GM23248 (cell line): ENCODE results near the gene TRAP1. TPM values are rescaled to one million over a fixed set of nuclear protein-coding genes. Genes with fewer than 3 reads are reported as not detected.

Experiments
- DNase-seq: peaks from one replicate; pipeline ENCODE4 v3.0.0-alpha.2; 2015
- H2AFZ ChIP-seq: fragments of 200-600 bp; sonication (generic); 2 replicates; pipeline ENCODE4 v1.6.1; 2016; ENCODE audit warnings: antibody characterized with exemption
- H3F3A ChIP-seq: fragments of 200-600 bp; sonication (generic); 2 replicates; pipeline ENCODE4 v1.6.1; 2016; ENCODE audit warnings: mild to moderate bottlenecking, antibody characterized with exemption, mixed run types; ENCODE audit not compliant: insufficient read depth
- H3K27ac ChIP-seq: fragments of 200-600 bp; sonication (generic); 2 replicates; pipeline ENCODE4 v1.5.1; 2016; ENCODE audit warnings: mild to moderate bottlenecking
- H3K27me3 ChIP-seq: fragments of 200-600 bp; sonication (generic); replicated peaks from 2 replicates; pipeline ENCODE4 v1.6.1; 2016; ENCODE audit warnings: mild to moderate bottlenecking; ENCODE audit not compliant: insufficient read depth
- H3K36me3 ChIP-seq: fragments of 200-600 bp; sonication (generic); 2 replicates; pipeline ENCODE4 v1.6.1; 2016; ENCODE audit warnings: low read depth, mild to moderate bottlenecking
- H3K4me1 ChIP-seq: fragments of 200-600 bp; sonication (generic); 2 replicates; pipeline ENCODE4 v1.6.1; 2016; ENCODE audit warnings: mild to moderate bottlenecking; ENCODE audit not compliant: insufficient read depth
- H3K4me2 ChIP-seq: fragments of 200-600 bp; sonication (generic); one replicate; pipeline ENCODE4 v1.6.1; 2016; ENCODE audit warnings: mild to moderate bottlenecking; ENCODE audit not compliant: unreplicated experiment
- H3K4me3 ChIP-seq: fragments of 200-600 bp; sonication (generic); 2 replicates; pipeline ENCODE4 v1.5.1; 2016; ENCODE audit warnings: mild to moderate bottlenecking
- H3K79me2 ChIP-seq: fragments of 200-600 bp; sonication (generic); 2 replicates; pipeline ENCODE4 v1.6.1; 2016; ENCODE audit warnings: mild to moderate bottlenecking; ENCODE audit not compliant: insufficient read depth
- H3K9ac ChIP-seq: fragments of 200-600 bp; sonication (generic); 2 replicates; pipeline ENCODE4 v1.6.1; 2016; ENCODE audit warnings: mild to moderate bottlenecking
- H3K9me2 ChIP-seq: fragments of 200-600 bp; sonication (generic); 2 replicates; pipeline ENCODE4 v1.6.1; 2016; ENCODE audit warnings: mixed run types, mild to moderate bottlenecking, moderate library complexity; ENCODE audit not compliant: insufficient read depth
- H3K9me3 ChIP-seq: fragments of 200-600 bp; sonication (generic); one replicate; pipeline ENCODE4 v1.6.1; 2017; ENCODE audit warnings: low read depth
- H4K20me1 ChIP-seq: fragments of 200-600 bp; sonication (generic); 2 replicates; pipeline ENCODE4 v1.6.0; 2016; ENCODE audit not compliant: insufficient read depth
- EZH2 ChIP-seq: fragments of 200-600 bp; sonication (generic); IDR thresholded peaks from 2 replicates; pipeline ENCODE4 v1.6.1; 2018; ENCODE audit warnings: antibody characterized with exemption, mild to moderate bottlenecking; ENCODE audit not compliant: insufficient read depth, poor library complexity, severe bottlenecking
- EZH2phosphoT487 ChIP-seq: fragments of 200-600 bp; sonication (generic); IDR thresholded peaks from 2 replicates; pipeline ENCODE4 v1.6.1; 2018; ENCODE audit warnings: antibody characterized with exemption, moderate library complexity, mild to moderate bottlenecking, low read depth; ENCODE audit not compliant: insufficient read depth
- WGBS, 2 experiments: methylation state at CpG; one replicate each; pipeline ENCODE4 v1.1.6; 2015 to 2017; ENCODE audit warnings: low lambda C conversion rate in 2 of 2, low coverage in 1 of 2; ENCODE audit errors: missing lambda C conversion rate in 2 of 2; 5-methylcytosine and 5-hydroxymethylcytosine counted together
- in situ Hi-C: fragments of 300-500 bp; cut with MboI; formaldehyde crosslinking; loops from 2 replicates; pipeline ENCODE4 v1.15.0; 2020
- polyA plus RNA-seq: library from polyadenylated mRNA; unstranded; fragments of >200 nt; fragmentation: Nextera tagmentation; extraction: Ambion mirVana; gene quantifications from 2 replicates; pipeline ENCODE4 v1.2.1, GENCODE V29; 2016
- total RNA-seq: library from RNA; depleted of rRNA; stranded (reverse); fragments of >200 nt; shearing (Covaris generic); gene quantifications from 2 replicates; pipeline ENCODE4 v1.2.3, GENCODE V29; 2014

The TRAP1 gene
- total and polyA plus RNA-seq, 2 experiments from 2014 or later = 56.6 to 73.4 TPM

DNA sequence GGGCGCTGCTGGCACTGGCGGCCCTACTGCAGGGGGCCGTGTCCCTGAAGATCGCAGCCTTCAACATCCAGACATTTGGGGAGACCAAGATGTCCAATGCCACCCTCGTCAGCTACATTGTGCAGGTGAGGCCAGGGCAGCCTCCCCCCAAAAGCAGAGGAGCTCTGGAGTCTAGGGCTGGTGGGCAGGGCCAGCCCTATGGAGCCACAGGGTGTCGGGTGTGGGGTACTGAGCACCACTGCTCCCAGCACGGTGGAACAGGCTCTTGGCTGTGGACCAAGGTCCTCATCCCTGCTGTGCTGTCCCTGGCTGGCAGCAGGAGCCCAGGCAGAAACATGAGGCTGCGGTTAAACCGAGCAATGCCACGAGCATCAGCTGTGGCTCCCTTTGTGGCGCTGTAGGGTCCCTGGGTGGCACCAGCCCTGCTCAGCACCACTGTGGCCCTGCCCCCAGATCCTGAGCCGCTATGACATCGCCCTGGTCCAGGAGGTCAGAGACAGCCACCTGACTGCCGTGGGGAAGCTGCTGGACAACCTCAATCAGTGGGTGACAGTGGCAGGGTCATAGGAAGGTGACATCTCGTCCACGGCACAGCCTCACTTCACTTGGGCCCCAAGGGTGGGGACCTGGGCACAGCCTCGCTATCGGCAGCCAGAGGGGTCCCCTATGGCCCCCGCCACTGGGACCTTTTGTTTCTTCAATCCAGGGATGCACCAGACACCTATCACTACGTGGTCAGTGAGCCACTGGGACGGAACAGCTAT lies 61.7 kb downstream of the TRAP1 start:
- TF ChIP-seq EZH2phosphoT487 = no peak
- TF ChIP-seq EZH2 = no peak
- Histone ChIP-seq H4K20me1 (no peaks in the 10 kb centered on the region), H3K4me3 (no peak overlapping the region), H3F3A (0 out of 2 replicates have a peak, but pooled peaks cover 12% of the 10 kb centered on the region), H3K79me2 (no peaks in the 10 kb centered on the region), H3K9ac (no peak overlapping the region), H3K9me3 (no peaks in the 10 kb centered on the region), H3K4me1 (no peaks in the 10 kb centered on the region), H3K9me2 (no peaks in the 10 kb centered on the region), H2AFZ (no peak overlapping the region), H3K4me2 (no peak overlapping the region), H3K27me3 (no peaks in the 10 kb centered on the region), H3K36me3 (0 out of 2 replicates have a peak, but pooled peaks cover 8% of the 10 kb centered on the region), H3K27ac (no peak overlapping the region)
- in situ Hi-C loops = no loop called here
- DNase-seq = no peak
- WGBS, 2 experiments = 85 to 89% methylated on average over 20 to 21 of the region's 21 CpGs

DNA sequence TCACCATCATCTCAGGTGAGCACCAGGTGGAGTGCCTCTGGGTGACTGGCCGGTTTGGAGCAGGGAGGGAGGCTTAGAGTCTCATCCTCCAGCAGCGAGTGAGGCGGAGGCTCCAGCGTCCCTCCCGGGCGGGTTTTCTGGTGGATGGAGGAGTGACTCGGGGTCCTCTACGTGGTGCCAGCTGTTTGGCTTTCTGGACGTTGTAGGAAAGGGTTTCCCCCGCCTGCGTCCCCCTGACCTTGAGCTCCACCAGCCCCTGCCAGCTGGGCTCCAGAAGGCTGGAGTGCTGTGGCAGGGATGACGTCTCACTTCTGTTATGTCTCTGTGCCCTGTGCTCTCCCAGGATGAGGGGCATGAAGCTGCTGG lies 62.3 kb downstream of the TRAP1 start:
- 86 to 89% methylated on average over 10 to 12 of the region's 12 CpGs for WGBS, 2 experiments
- no peak for DNase-seq
- Histone ChIP-seq H3K36me3 (0 out of 2 replicates have a peak, but pooled peaks cover 7% of the 10 kb centered on the region), H4K20me1 (no peaks in the 10 kb centered on the region), H3F3A (0 out of 2 replicates have a peak, but pooled peaks cover 12% of the 10 kb centered on the region), H3K9ac (no peak overlapping the region), H3K4me3 (no peak overlapping the region), H3K27me3 (no peaks in the 10 kb centered on the region), H3K79me2 (no peaks in the 10 kb centered on the region), H3K9me2 (no peaks in the 10 kb centered on the region), H3K4me1 (no peaks in the 10 kb centered on the region), H3K27ac (no peak overlapping the region), H2AFZ (no peak overlapping the region), H3K4me2 (no peak overlapping the region), H3K9me3 (no peaks in the 10 kb centered on the region)
- TF ChIP-seq EZH2phosphoT487 (no peak), EZH2 (no peak)
- in situ Hi-C loops = no loop called here

DNA sequence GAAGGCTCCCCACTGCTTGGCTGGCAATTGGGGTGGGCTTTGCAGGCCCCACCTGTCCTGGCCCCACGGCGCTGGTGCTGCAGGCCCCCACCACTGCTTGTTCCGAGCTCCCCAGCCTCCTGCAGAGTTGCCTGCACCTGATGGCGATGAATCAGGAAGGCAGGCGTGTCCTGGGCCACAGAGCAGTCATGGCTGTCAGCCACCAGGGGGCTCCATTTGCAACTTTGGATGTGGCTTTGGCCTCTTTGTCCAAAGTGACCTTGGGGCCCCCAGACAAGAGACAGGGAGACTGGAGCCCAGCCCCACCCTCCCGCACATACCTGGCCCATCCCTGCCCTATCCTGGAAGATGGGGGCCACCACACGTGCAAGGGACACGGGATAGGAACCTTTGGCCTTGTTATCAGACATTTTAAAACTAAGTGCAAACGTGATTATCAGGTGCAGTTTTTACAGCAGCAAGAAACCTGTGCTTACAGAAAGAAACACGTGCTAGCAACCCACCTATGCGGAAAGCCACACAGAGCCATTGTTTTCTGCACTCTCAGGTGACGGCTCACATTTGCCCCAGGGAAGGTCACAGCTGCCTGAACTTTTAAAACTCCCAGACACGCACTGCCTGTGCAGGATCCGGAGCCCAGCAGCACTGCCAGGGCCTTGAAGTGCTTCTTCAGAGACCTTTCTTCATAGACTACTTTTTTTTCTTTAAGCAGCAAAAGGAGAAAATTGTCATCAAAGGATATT lies 62.9 kb downstream of the TRAP1 start, which contains the start of gene DNASE1:
DNASE1 (plus strand) TSS at position 443 of the 743 bp plus-strand sequence. CDS start 683 bp downstream, outside the sequence.
- Histone ChIP-seq H3K9me2 (no peaks in the 10 kb centered on the region), H3K36me3 (0 out of 2 replicates have a peak, but pooled peaks cover 1% of the 10 kb centered on the region), H3K9me3 (no peaks in the 10 kb centered on the region), H3K9ac (no peak within 1 kb of the TSS), H3F3A (0 out of 2 replicates have a peak, but pooled peaks cover 7% of the 10 kb centered on the region), H3K4me1 (no peaks in the 10 kb centered on the region), H3K27ac (no peak within 1 kb of the TSS), H3K27me3 (no peaks in the 10 kb centered on the region), H4K20me1 (no peaks in the 10 kb centered on the region), H3K4me3 (no peak within 1 kb of the TSS), H3K4me2 (no peak within 1 kb of the TSS), H3K79me2 (no peaks in the 10 kb centered on the region), H2AFZ (no peak within 1 kb of the TSS)
- TF ChIP-seq EZH2 (no peak), EZH2phosphoT487 (no peak)
- in situ Hi-C loops = no loop called here
- 72% methylated on average over 14 of the region's 14 CpGs for WGBS, 2 experiments
- DNase-seq = peak; percentile 77

DNA sequence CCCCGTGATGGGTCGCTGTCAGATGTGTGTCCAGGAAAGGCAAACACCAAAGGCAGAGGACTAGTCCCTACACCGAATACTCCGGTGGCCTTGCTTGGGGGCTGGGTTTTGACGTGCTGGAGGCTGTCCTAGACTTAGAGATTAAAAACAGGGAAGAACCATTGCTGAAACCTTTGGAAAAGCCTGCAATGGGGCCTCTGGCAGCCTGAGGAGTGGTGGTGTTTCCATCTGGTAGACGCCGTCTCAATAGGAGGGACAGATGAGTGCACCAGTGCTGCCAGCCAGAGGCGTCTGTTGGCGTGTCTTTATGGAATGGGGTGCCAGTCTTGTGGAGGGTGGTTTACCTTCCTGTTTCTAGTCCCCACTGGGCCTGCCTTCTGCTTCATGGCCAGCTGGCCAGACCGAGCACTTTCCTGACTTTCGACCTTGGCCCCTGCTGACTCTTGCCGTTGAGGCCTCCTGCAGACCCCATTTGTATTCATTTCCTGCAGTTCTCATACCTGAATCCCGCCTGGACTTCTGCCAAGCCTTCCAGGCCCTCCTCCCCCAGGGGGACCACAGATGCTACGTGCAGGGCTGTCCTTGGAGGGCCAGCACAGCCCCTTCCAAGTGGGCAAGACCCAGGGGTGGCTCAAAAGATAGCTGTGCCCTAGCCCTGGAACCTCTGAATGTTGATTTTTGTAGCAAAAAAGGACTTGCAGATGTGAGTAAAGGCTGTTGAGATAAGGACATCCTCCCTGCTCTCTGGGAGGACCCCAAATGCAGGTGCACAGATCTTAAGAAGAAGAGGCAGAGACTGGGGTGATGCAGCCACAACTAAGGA lies 64.7 kb downstream of the TRAP1 start:
- Histone ChIP-seq H3F3A (no peaks in the 10 kb centered on the region), H3K27ac (no peak overlapping the region), H3K4me2 (no peak overlapping the region), H3K4me1 (no peaks in the 10 kb centered on the region), H4K20me1 (no peaks in the 10 kb centered on the region), H3K9me3 (no peaks in the 10 kb centered on the region), H3K79me2 (no peaks in the 10 kb centered on the region), H3K4me3 (no peak overlapping the region), H3K9ac (no peak overlapping the region), H3K27me3 (no peaks in the 10 kb centered on the region), H3K36me3 (no peaks in the 10 kb centered on the region), H3K9me2 (no peaks in the 10 kb centered on the region), H2AFZ (no peak overlapping the region)
- no peak for DNase-seq
- 88 to 89% methylated on average over 14 of the region's 14 CpGs for WGBS, 2 experiments
- in situ Hi-C loops = no loop called here
- TF ChIP-seq EZH2phosphoT487 (no peak), EZH2 (no peak)
